K562 (cell line): ENCODE measurements around the gene ANAPC13. TPM values are rescaled to one million over a fixed set of nuclear protein-coding genes. Genes with fewer than 3 reads are reported as not detected.

Experiments used
- ATF4 ChIP-seq: fragments of 450-650 bp; formaldehyde crosslinking; IDR thresholded peaks from 2 replicates; pipeline ENCODE4 v1.4.0; 2022; ENCODE audit warnings: mild to moderate bottlenecking, moderate library complexity
- ATF7 ChIP-seq: fragments of 450-650 bp; IDR thresholded peaks from 2 replicates; pipeline ENCODE4 v1.7.1; 2014; ENCODE audit warnings: mild to moderate bottlenecking, moderate library complexity
- BRD4 ChIP-seq: fragments of 200-600 bp; sonication (generic); IDR thresholded peaks from 2 replicates; pipeline ENCODE4 v1.6.1; 2017; ENCODE audit warnings: inconsistent platforms
- DIDO1 ChIP-seq: fragments of 450-650 bp; IDR thresholded peaks from 2 replicates; pipeline ENCODE4 v1.6.1; 2016; ENCODE audit warnings: low read depth, missing biosample characterization, missing genetic modification characterization
- HMG20A ChIP-seq: fragments of 450-650 bp; formaldehyde crosslinking; conservative IDR thresholded peaks from 2 replicates; pipeline ENCODE4 v1.4.0; 2020; ENCODE audit warnings: mild to moderate bottlenecking, mixed read lengths
- HNRNPLL ChIP-seq: fragments of 200-400 bp; formaldehyde crosslinking; IDR thresholded peaks from 2 replicates; pipeline ENCODE4 v1.6.1; 2017; ENCODE audit warnings: low read length, low read depth, mild to moderate bottlenecking; ENCODE audit not compliant: poor library complexity, severe bottlenecking
- KAT8 ChIP-seq: fragments of 450-650 bp; IDR thresholded peaks from 2 replicates; pipeline ENCODE4 v1.6.1; 2016; ENCODE audit warnings: low read depth, mild to moderate bottlenecking
- PYGO2 ChIP-seq: fragments of 450-650 bp; IDR thresholded peaks from 2 replicates; pipeline ENCODE4 v1.6.1; 2016; ENCODE audit warnings: mild to moderate bottlenecking, missing genetic modification characterization, moderate library complexity, missing compliant biosample characterization
- RBBP5 ChIP-seq: fragments of 200-600 bp; sonication (generic); IDR thresholded peaks from 2 replicates; pipeline ENCODE4 v1.6.1; 2012; ENCODE audit warnings: borderline replicate concordance, mild to moderate bottlenecking, low read length, control low read depth, inconsistent platforms; ENCODE audit not compliant: insufficient read depth, poor library complexity, severe bottlenecking
- ZBTB49 ChIP-seq: sonication (generic); formaldehyde crosslinking; IDR thresholded peaks from 2 replicates; pipeline ENCODE4 v1.8.0; 2022; ENCODE audit warnings: missing genetic modification reagents, mild to moderate bottlenecking, borderline replicate concordance
- ZNF197 ChIP-seq: fragments of 200-800 bp; sonication (Bioruptor generic); IDR thresholded peaks from 2 replicates; pipeline ENCODE4 v1.6.1; 2016; ENCODE audit warnings: low read depth, missing genetic modification characterization, missing compliant biosample characterization
- ZNF280A ChIP-seq: fragments of 450-650 bp; IDR thresholded peaks from 2 replicates; pipeline ENCODE4 v1.6.1; 2018; ENCODE audit warnings: mild to moderate bottlenecking, low read depth; ENCODE audit not compliant: partially characterized antibody
- ZNF57 ChIP-seq: fragments of 450-650 bp; formaldehyde crosslinking; IDR thresholded peaks from 2 replicates; pipeline ENCODE4 v1.4.0; 2020; ENCODE audit warnings: mild to moderate bottlenecking, moderate library complexity
- polyA plus RNA-seq, 8 experiments: library from polyadenylated mRNA; depleted of rRNA in 4 of 8; stranded (reverse) in 5 of 8; unstranded in 3 of 8; fragments of >200 nt; fragmentation: Nextera tagmentation in 2 of 8; fragmentation: Illumina TruSeq in 1 of 8; extraction: Ambion mirVana in 2 of 8; extraction: Trizol in 1 of 8; gene quantifications; 2 replicates each; pipeline versions ENCODE4 v1.2.1 to v1.2.3, GENCODE V29; 2011 to 2014; ENCODE audit warnings: inconsistent platforms in 1 of 8, missing spikeins in 1 of 8
- total RNA-seq, 7 experiments: library from RNA; depleted of rRNA in 6 of 7; stranded (reverse); fragments of >200 nt in 6 of 7; fragmentation: Illumina TruSeq in 2 of 7; extraction: Trizol in 2 of 7; gene quantifications; 2 replicates each; pipeline versions ENCODE4 v1.2.1 to v1.2.3, GENCODE V29; 2011 to 2021; ENCODE audit warnings: low replicate concordance in 1 of 7

The ANAPC13 gene
- total and polyA plus RNA-seq, 9 of the 15 experiments (the other 6 are each of a cell fraction or from before 2014, with no cell fraction given), result 48.5 to 238 (median 68.5) TPM

- TF ChIP-seq ZNF57 (CRISPR knock-in tag) (no peak), ZNF197 (CRISPR knock-in tag) (no peak), ATF7 (no peak), HNRNPLL (no peak), ZNF280A (no peak), PYGO2 (tag) (no peak), ATF4 (CRISPR knock-in tag) (no peak), RBBP5 (no peak), KAT8 (no peak), BRD4 (no peak), HMG20A (CRISPR knock-in tag) (no peak), ZBTB49 (CRISPR knock-in tag) (no peak), DIDO1 (no peak)
Observed at GRCh38 chr3:134441321-134441720, 44.5 kb downstream of the ANAPC13 start (continued).
